ENCODE data around the gene KCNN2. TPM values are rescaled to one million over a fixed set of nuclear protein-coding genes. Genes with fewer than 3 reads are reported as not detected.

KCNN2 gene
- total and polyA plus RNA-seq, 2 of the 8 experiments (the other 6 are each of a cell fraction or from before 2014, with no cell fraction given), result 13.1 to 18.6 TPM

DNA sequence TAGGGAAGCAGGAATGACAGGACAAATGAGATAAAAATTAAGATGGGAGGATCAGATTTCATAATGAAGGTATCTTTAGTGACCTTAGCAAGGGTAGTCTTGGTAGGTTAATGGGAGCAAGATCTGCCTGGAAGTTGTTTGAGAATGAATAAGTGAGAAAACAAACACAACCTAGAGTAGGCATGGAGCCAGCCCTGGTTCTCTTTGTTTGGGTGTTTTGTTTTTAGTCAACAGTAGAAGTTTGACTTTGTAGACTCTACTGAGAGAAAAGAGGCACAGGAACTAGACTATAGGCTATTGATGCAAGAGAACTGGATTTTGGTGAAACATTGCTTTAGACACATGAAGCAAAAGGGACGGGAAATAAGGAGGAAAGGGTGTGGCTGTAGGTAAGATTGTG is 40.3 kb downstream of the KCNN2 start:
- DNase-seq (ENCODE audit: low read depth in 1 of 2, low spot score in 2 of 2) (no peak), FAIRE-seq (no peak)
- H3K79me2 ChIP-seq (ENCODE audit: control insufficient read depth in 1 of 2, insufficient read depth in 2 of 2, low read length in 2 of 2), result peaks cover 7 to 96% of the 10 kb centered on the region in 2 experiments; a peak in 3 of 4 replicates
- H2AK5ac ChIP-seq (ENCODE audit: low read depth, low read length), result no peak overlapping the region
- no peak overlapping the region for H4K91ac ChIP-seq (replicated peaks; ENCODE audit: insufficient read length, low read length)
- no peak overlapping the region for H2BK20ac ChIP-seq (ENCODE audit: low read length)
- no peaks in the 10 kb centered on the region for H4K20me1 ChIP-seq (replicated peaks in 1 of 2; ENCODE audit: control insufficient read depth in 1 of 2, insufficient read depth in 2 of 2, low read length in 2 of 2)
- peaks cover 0 to 4% (median 0%) of the 10 kb centered on the region in 4 experiments; a peak in 1 of 8 replicates for H3K36me3 ChIP-seq (ENCODE audit: control insufficient read depth in 2 of 4, insufficient read depth in 4 of 4, low read length in 3 of 4)
- H2BK5ac ChIP-seq (ENCODE audit: low read depth, low read length), result no peak overlapping the region
- H3K23ac ChIP-seq (ENCODE audit: insufficient read length), result no peak overlapping the region
- 89% methylated on average over 1 of the region's 1 CpG; no CpG with 5 or more reads in 1 of the 2 experiments for WGBS, 2 experiments (ENCODE audit: extremely low coverage in 1 of 2, insufficient coverage in 1 of 2, insufficient read length in 1 of 2, insufficient replicate concordance in 2 of 2, low coverage in 1 of 2, low lambda C conversion rate in 2 of 2, missing lambda C conversion rate in 1 of 2)
- H4K8ac ChIP-seq (ENCODE audit: extremely low read depth, insufficient read depth, low read length), result no peak overlapping the region
- H3K27ac ChIP-seq (ENCODE audit: low read depth, low read length), result no peak overlapping the region
- H4K5ac ChIP-seq (ENCODE audit: insufficient read length, low read depth, low read length), result no peak overlapping the region
- H2BK120ac ChIP-seq (replicated peaks; ENCODE audit: low read depth, low read length), result no peak overlapping the region
- no peak overlapping the region for H3K18ac ChIP-seq (ENCODE audit: extremely low read depth, low read length)
- H3K9ac ChIP-seq (replicated peaks in 1 of 4; ENCODE audit: extremely low read depth in 1 of 4, low read depth in 3 of 4, low read length in 3 of 4), result no peak overlapping the region
- no peaks in the 10 kb centered on the region; the same call in 1 of the 2 replicates for H3K79me1 ChIP-seq (ENCODE audit: low read depth, low read length)
- H3K14ac ChIP-seq (ENCODE audit: insufficient read length), result no peak overlapping the region
- no peak overlapping the region for H3K4me2 ChIP-seq (ENCODE audit: insufficient read depth in 1 of 2, low read depth in 2 of 2, low read length in 2 of 2)
- no peaks in the 10 kb centered on the region for H3K27me3 ChIP-seq (replicated peaks in 1 of 4; ENCODE audit: control insufficient read depth in 3 of 4, extremely low read depth in 1 of 4, insufficient read depth in 3 of 4, low read length in 3 of 4)
- H3K23me2 ChIP-seq (ENCODE audit: low read depth, low read length), result no peaks in the 10 kb centered on the region
- no peaks in the 10 kb centered on the region for H3K4me1 ChIP-seq (replicated peaks in 1 of 4; ENCODE audit: control insufficient read depth in 3 of 4, insufficient read depth in 4 of 4, low read length in 3 of 4)
- POLR2A ChIA-PET (ENCODE audit: partially characterized antibody), result no interaction called here
- H2BK12ac ChIP-seq (ENCODE audit: low read depth, low read length), result no peak overlapping the region
- no peak overlapping the region for H3K56ac ChIP-seq (replicated peaks; ENCODE audit: insufficient read length, low read depth, low read length)
- no peak overlapping the region for H3K4ac ChIP-seq (replicated peaks; ENCODE audit: insufficient read length, low read depth, low read length)
- no peak overlapping the region for H3K4me3 ChIP-seq (ENCODE audit: extremely low read depth in 1 of 4, insufficient read depth in 2 of 4, low read depth in 3 of 4, low read length in 4 of 4)
- no peaks in the 10 kb centered on the region for H3K9me3 ChIP-seq (ENCODE audit: insufficient read depth in 2 of 2, low read depth in 1 of 2, low read length in 1 of 2)
- H2BK15ac ChIP-seq (ENCODE audit: low read length), result no peak overlapping the region
- CTCF ChIA-PET (ENCODE audit: partially characterized antibody), result no interaction called here
- no peak overlapping the region for H2AFZ ChIP-seq (ENCODE audit: low read length)
- TF ChIP-seq KDM1A (IDR thresholded peaks at IDR 0.05; ENCODE audit: borderline replicate concordance, low read length) (no peak), RNF2 (IDR thresholded peaks at IDR 0.05; ENCODE audit: borderline replicate concordance, low read depth, low read length, missing control alignments, poor library complexity, severe bottlenecking) (no peak), RAD21 (IDR thresholded peaks at IDR 0.05 in 1 of 2, conservative IDR thresholded peaks at IDR 0.05 in 1 of 2; ENCODE audit: low read depth in 2 of 2, low read length in 2 of 2) (no peak), SP4 (IDR thresholded peaks at IDR 0.05; ENCODE audit: low read length) (no peak), POLR2AphosphoS5 (IDR thresholded peaks at IDR 0.05; ENCODE audit: low read depth, low read length) (no peak), GABPA (IDR thresholded peaks at IDR 0.05; ENCODE audit: borderline replicate concordance, insufficient read depth, low read length) (no peak), CBX5 (IDR thresholded peaks at IDR 0.05; ENCODE audit: low read depth, low read length) (no peak), SIN3A (conservative IDR thresholded peaks at IDR 0.05 in 1 of 2, IDR thresholded peaks at IDR 0.05 in 1 of 2; ENCODE audit: low read depth in 1 of 2, low read length in 2 of 2) (no peak), JUND (IDR thresholded peaks at IDR 0.05; ENCODE audit: low read length) (no peak)
- TF ChIP-seq, protein P1, sequence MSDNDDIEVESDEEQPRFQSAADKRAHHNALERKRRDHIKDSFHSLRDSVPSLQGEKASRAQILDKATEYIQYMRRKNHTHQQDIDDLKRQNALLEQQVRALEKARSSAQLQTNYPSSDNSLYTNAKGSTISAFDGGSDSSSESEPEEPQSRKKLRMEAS (IDR thresholded peaks at IDR 0.05), result no peak
